H1 (cell line): ENCODE measurements around the gene SHISAL2B. TPM values are rescaled to one million over a fixed set of nuclear protein-coding genes. Genes with fewer than 3 reads are reported as not detected.
"Not testable (repeated sequence)": the region's sequence is repeated elsewhere in the genome, so short reads cannot be mapped to it uniquely, and the experiment has no call there.

Experiments used
- CTCF ChIA-PET: fragments of 300-600 bp; sonication (Branson Sonifier 250); formaldehyde crosslinking; loops from one replicate; lab custom pipeline; 2021; ENCODE audit not compliant: partially characterized antibody; lab: Charles Lee
- POLR2A ChIA-PET: fragments of 300-600 bp; sonication (Branson Sonifier 250); formaldehyde crosslinking; loops from one replicate; lab custom pipeline; 2021; ENCODE audit warnings: inconsistent platforms; ENCODE audit not compliant: partially characterized antibody; lab: Charles Lee
- DNase-seq, 2 experiments: peaks; one replicate each; pipeline versions ENCODE4 v3.0.0 to v3.0.0-alpha.2; 2010 to 2022; ENCODE audit warnings: low spot score in 2 of 2, low read depth in 1 of 2, mixed read lengths in 1 of 2
- FAIRE-seq: peaks from 2 replicates; lab custom pipeline; 2011; peaks lifted over from hg19 to GRCh38; lab: Jason Lieb, UNC
- H2AFZ ChIP-seq: 2 replicates; pipeline ENCODE4 v1.8.1; 2012; ENCODE audit warnings: low read length, inconsistent platforms
- H2AK5ac ChIP-seq: 2 replicates; pipeline ENCODE4 v1.6.1; 2013; ENCODE audit warnings: low read depth, low read length
- H2BK120ac ChIP-seq: replicated peaks from 2 replicates; pipeline ENCODE3; 2013; ENCODE audit warnings: low read depth, low read length, inconsistent platforms
- H2BK12ac ChIP-seq: 2 replicates; pipeline ENCODE4 v1.6.1; 2013; ENCODE audit warnings: low read depth, low read length
- H2BK15ac ChIP-seq: 2 replicates; pipeline ENCODE4 v1.6.1; 2013; ENCODE audit warnings: low read length
- H2BK20ac ChIP-seq: 2 replicates; pipeline ENCODE4 v1.6.1; 2013; ENCODE audit warnings: low read length
- H2BK5ac ChIP-seq: 2 replicates; pipeline ENCODE4 v1.6.1; 2013; ENCODE audit warnings: low read depth, low read length
- H3K14ac ChIP-seq: 2 replicates; pipeline ENCODE4 v1.6.1; 2013; ENCODE audit warnings: inconsistent platforms; ENCODE audit not compliant: insufficient read length
- H3K18ac ChIP-seq: 2 replicates; pipeline ENCODE4 v1.6.1; 2013; ENCODE audit warnings: low read length; ENCODE audit errors: extremely low read depth
- H3K23ac ChIP-seq: 2 replicates; pipeline ENCODE4 v1.6.1; 2013; ENCODE audit warnings: inconsistent platforms; ENCODE audit not compliant: insufficient read length
- H3K23me2 ChIP-seq: 2 replicates; pipeline ENCODE4 v1.6.1; 2013; ENCODE audit warnings: low read depth, low read length
- H3K27ac ChIP-seq: 2 replicates; pipeline ENCODE4 v1.6.1; 2011; ENCODE audit warnings: low read depth, low read length, inconsistent platforms
- H3K27me3 ChIP-seq, 4 experiments: replicated peaks in 1 of 4; 1 replicate in 1 of 4; 2 replicates in 3 of 4; pipeline versions ENCODE4 v1.6.1 to v1.8.1; 2011 to 2013; ENCODE audit warnings: low read length in 3 of 4, mild to moderate bottlenecking in 3 of 4, inconsistent platforms in 2 of 4, mixed read lengths in 2 of 4, moderate library complexity in 1 of 4; ENCODE audit not compliant: control insufficient read depth in 3 of 4, insufficient read depth in 3 of 4; ENCODE audit errors: extremely low read depth in 1 of 4
- H3K36me3 ChIP-seq, 4 experiments: 2 replicates each; pipeline versions ENCODE4 v1.6.1 to v1.8.1; 2011 to 2013; ENCODE audit warnings: mild to moderate bottlenecking in 4 of 4, low read length in 3 of 4, moderate library complexity in 2 of 4, control low read depth in 1 of 4, inconsistent platforms in 1 of 4; ENCODE audit not compliant: insufficient read depth in 4 of 4, control insufficient read depth in 2 of 4
- H3K4ac ChIP-seq: replicated peaks from 2 replicates; pipeline ENCODE3; 2013; ENCODE audit warnings: low read length, low read depth, mixed read lengths, inconsistent platforms; ENCODE audit not compliant: insufficient read length
- H3K4me1 ChIP-seq, 4 experiments: replicated peaks in 1 of 4; 1 replicate in 1 of 4; 2 replicates in 3 of 4; pipeline versions ENCODE4 v1.6.1 to v1.8.1; 2011 to 2013; ENCODE audit warnings: low read length in 3 of 4, inconsistent platforms in 2 of 4, mixed read lengths in 1 of 4; ENCODE audit not compliant: insufficient read depth in 4 of 4, control insufficient read depth in 3 of 4
- H3K4me2 ChIP-seq, 2 experiments: 2 replicates each; pipeline versions ENCODE4 v1.6.1 to v1.8.1; 2011 to 2013; ENCODE audit warnings: low read depth in 2 of 2, low read length in 2 of 2, control low read depth in 1 of 2, inconsistent platforms in 1 of 2, mild to moderate bottlenecking in 1 of 2; ENCODE audit not compliant: insufficient read depth in 1 of 2
- H3K4me3 ChIP-seq, 4 experiments: fragments of 200-600, 300-600 bp in 1 of 4; sonication (generic), shearing (Covaris generic), sonication (Bioruptor Twin) in 1 of 4; 2 replicates each; pipeline versions ENCODE4 v1.5.1 to v1.8.1; 2011 to 2016; ENCODE audit warnings: low read length in 4 of 4, low read depth in 3 of 4, control low read depth in 2 of 4, inconsistent platforms in 2 of 4, mild to moderate bottlenecking in 2 of 4, mixed read lengths in 1 of 4, moderate library complexity in 1 of 4; ENCODE audit not compliant: insufficient read depth in 2 of 4; ENCODE audit errors: extremely low read depth in 1 of 4
- H3K56ac ChIP-seq: replicated peaks from 2 replicates; pipeline ENCODE3; 2013; ENCODE audit warnings: low read depth, mild to moderate bottlenecking, mixed read lengths, low read length, inconsistent platforms; ENCODE audit not compliant: insufficient read length
- H3K79me1 ChIP-seq: 2 replicates; pipeline ENCODE4 v1.6.1; 2013; ENCODE audit warnings: low read depth, low read length, control low read depth
- H3K79me2 ChIP-seq, 2 experiments: 2 replicates each; pipeline versions ENCODE4 v1.6.1 to v1.8.1; 2012 to 2013; ENCODE audit warnings: low read length in 2 of 2, mild to moderate bottlenecking in 2 of 2, inconsistent platforms in 1 of 2; ENCODE audit not compliant: insufficient read depth in 2 of 2, control insufficient read depth in 1 of 2
- H3K9ac ChIP-seq, 4 experiments: replicated peaks in 1 of 4; 1 replicate in 1 of 4; 2 replicates in 3 of 4; pipeline versions ENCODE4 v1.6.1 to v1.8.1; 2011 to 2013; ENCODE audit warnings: low read depth in 3 of 4, low read length in 3 of 4, control low read depth in 2 of 4, mild to moderate bottlenecking in 2 of 4, moderate library complexity in 2 of 4, inconsistent platforms in 1 of 4; ENCODE audit errors: extremely low read depth in 1 of 4
- H3K9me3 ChIP-seq, 2 experiments: 2 replicates each; pipeline versions ENCODE4 v1.6.1 to v1.8.1; 2012 to 2013; ENCODE audit warnings: mild to moderate bottlenecking in 2 of 2, moderate library complexity in 2 of 2, control low read depth in 1 of 2, inconsistent platforms in 1 of 2, low read depth in 1 of 2, low read length in 1 of 2, mixed read lengths in 1 of 2; ENCODE audit not compliant: insufficient read depth in 2 of 2
- H4K20me1 ChIP-seq, 2 experiments: replicated peaks in 1 of 2; 2 replicates each; pipeline versions ENCODE3 to v1.8.1; 2011 to 2013; ENCODE audit warnings: inconsistent platforms in 2 of 2, low read length in 2 of 2, mild to moderate bottlenecking in 1 of 2; ENCODE audit not compliant: insufficient read depth in 2 of 2, control insufficient read depth in 1 of 2
- H4K5ac ChIP-seq: 2 replicates; pipeline ENCODE4 v1.6.1; 2013; ENCODE audit warnings: low read length, low read depth, mixed read lengths, inconsistent platforms; ENCODE audit not compliant: insufficient read length
- H4K8ac ChIP-seq: 2 replicates; pipeline ENCODE4 v1.8.0; 2013; ENCODE audit warnings: mild to moderate bottlenecking, moderate library complexity, low read length, inconsistent platforms; ENCODE audit not compliant: insufficient read depth; ENCODE audit errors: extremely low read depth
- H4K91ac ChIP-seq: replicated peaks from 2 replicates; pipeline ENCODE3; 2013; ENCODE audit warnings: low read length, mixed read lengths, inconsistent platforms; ENCODE audit not compliant: insufficient read length
- WGBS, 2 experiments: shearing (Covaris generic) in 1 of 2; methylation state at CpG; one replicate each; pipeline versions ENCODE4 v1.1.6 to v1.1.7; 2013 to 2015; ENCODE audit warnings: low lambda C conversion rate in 2 of 2, mixed read lengths in 2 of 2, inconsistent platforms in 1 of 2, low coverage in 1 of 2, missing lambda C conversion rate in 1 of 2; ENCODE audit not compliant: insufficient replicate concordance in 2 of 2, insufficient coverage in 1 of 2, insufficient read length in 1 of 2; ENCODE audit errors: extremely low coverage in 1 of 2, missing lambda C conversion rate in 1 of 2; 5-methylcytosine and 5-hydroxymethylcytosine counted together
- polyA plus RNA-seq, 7 experiments: library from polyadenylated mRNA; depleted of rRNA in 3 of 7; stranded (reverse) in 5 of 7; unstranded in 2 of 7; fragments of >200 nt in 5 of 7; fragments of 200-250 nt in 2 of 7; gene quantifications; 1 replicate in 5 of 7; 2 replicates in 1 of 7; 4 replicates in 1 of 7; pipeline versions ENCODE4 v1.2.1 to v1.2.3, GENCODE V29; 2011 to 2013; ENCODE audit warnings: missing spikeins in 2 of 7, mixed read lengths in 2 of 7
- total RNA-seq: library from RNA; stranded (reverse); fragmentation: NEBNext Ultra II Directional; extraction: Animal tissue kit (Norgen Biotek cat#: 25700); gene quantifications from 2 replicates; pipeline ENCODE4 v1.2.1, GENCODE V29; 2021

The SHISAL2B gene
- total and polyA plus RNA-seq, 2 of the 8 experiments (the other 6 are each of a cell fraction or from before 2014, with no cell fraction given): 10.6 to 14.2 TPM

GRCh38 chr5:64714495-64714894, 24.2 kb downstream of the SHISAL2B start:
- H3K14ac ChIP-seq, H3K18ac ChIP-seq, H4K5ac ChIP-seq, H3K4ac ChIP-seq, H2BK12ac ChIP-seq, H2AFZ ChIP-seq, H2BK15ac ChIP-seq, H3K4me3 ChIP-seq, H3K79me2 ChIP-seq, H2AK5ac ChIP-seq, H3K9ac ChIP-seq, H2BK5ac ChIP-seq, H4K20me1 ChIP-seq, H3K23me2 ChIP-seq, H3K23ac ChIP-seq, H3K27ac ChIP-seq, H3K36me3 ChIP-seq, H2BK120ac ChIP-seq, H4K91ac ChIP-seq, H3K56ac ChIP-seq, FAIRE-seq, H3K4me2 ChIP-seq, H3K27me3 ChIP-seq, CTCF ChIA-PET, H3K4me1 ChIP-seq, H3K9me3 ChIP-seq, H3K79me1 ChIP-seq, H2BK20ac ChIP-seq, H4K8ac ChIP-seq: not testable (repeated sequence)
- DNase-seq: peak in 1 of 2 experiments; percentile 62
- WGBS, 2 experiments: 89% methylated on average over 7 of the region's 16 CpGs; no CpG with 5 or more reads in 1 of the 2 experiments
- POLR2A ChIA-PET: interaction anchor here (0.8 to 1.7 kb wide), 4 partner anchors 24 to 54 kb away, joined by 3 to 4 read pairs (median 3); partner anchors contain the start of genes CWC27, SHISAL2B and SREK1IP1
